ENCODE results near the gene RASD1. TPM values are rescaled to one million over a fixed set of nuclear protein-coding genes. Genes with fewer than 3 reads are reported as not detected.

The RASD1 gene
- polyA plus RNA-seq, 6 donors from 2014 or later: 0.21 to 0.27 TPM; not detected in 4

DNA sequence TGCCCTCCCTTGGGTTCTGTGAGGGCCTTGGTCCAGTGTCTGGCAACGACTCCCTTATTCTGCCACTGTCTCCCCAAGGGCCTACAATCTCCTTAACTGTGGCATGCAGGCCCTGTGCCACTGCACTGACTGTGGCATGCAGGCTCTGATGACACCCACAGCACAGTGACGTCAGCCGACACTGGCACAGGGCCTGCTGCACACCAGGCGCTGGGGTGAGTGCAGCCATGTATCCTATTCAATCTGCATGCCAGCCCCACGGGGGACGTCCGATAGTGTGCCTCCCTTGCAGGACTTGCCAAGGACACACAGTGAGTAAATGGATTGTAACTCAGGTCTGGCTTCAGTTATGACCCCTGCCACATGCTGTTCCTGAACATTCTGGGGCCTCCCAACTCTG, 39.8 kb upstream of the RASD1 start:
- DNase-seq: no peak
- H3K4me1 Mint-ChIP-seq: no peaks in the 10 kb centered on the region
- peak overlapping the region in 1 of 6 donors; percentile 26 for H3K27ac Mint-ChIP-seq
- no peaks in the 10 kb centered on the region for H3K9me3 Mint-ChIP-seq
- no peaks in the 10 kb centered on the region for H3K27me3 Mint-ChIP-seq
- H3K36me3 Mint-ChIP-seq: no peaks in the 10 kb centered on the region
- no peak for ATAC-seq (ENCODE audit: low read depth in 2 of 2)
- H3K4me3 Mint-ChIP-seq: no peak overlapping the region

DNA sequence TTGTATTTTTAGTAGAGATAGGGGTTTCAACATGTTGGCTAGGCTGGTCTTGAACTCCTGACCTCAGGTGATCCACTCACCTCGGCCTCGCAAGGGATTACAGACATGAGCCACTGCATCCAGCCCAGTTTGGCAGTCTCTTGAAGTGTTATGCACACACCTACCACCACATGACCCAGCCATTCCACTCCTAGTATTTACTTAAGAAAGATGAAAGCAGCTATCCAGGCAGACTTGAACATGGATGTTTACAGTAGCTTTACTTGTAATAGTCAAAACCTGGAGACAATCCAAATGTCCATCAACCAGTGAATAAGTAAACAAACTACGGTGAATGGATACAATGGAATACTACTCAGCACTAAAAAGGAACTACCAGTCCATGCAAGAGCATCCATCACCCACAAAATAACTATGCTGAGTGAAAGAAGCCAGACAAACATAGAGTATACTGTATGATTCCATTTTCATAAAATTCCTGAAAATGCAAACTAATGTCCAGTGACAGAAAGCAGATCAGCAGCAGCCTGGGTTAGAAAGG, 37.8 kb upstream of the RASD1 start:
- H3K4me1 Mint-ChIP-seq: peaks cover 0 to 7% (median 0%) of the 10 kb centered on the region in 3 donors
- no peaks in the 10 kb centered on the region for H3K36me3 Mint-ChIP-seq
- DNase-seq: no peak
- no peak overlapping the region for H3K4me3 Mint-ChIP-seq
- H3K9me3 Mint-ChIP-seq: no peaks in the 10 kb centered on the region
- no peaks in the 10 kb centered on the region for H3K27me3 Mint-ChIP-seq
- no peak overlapping the region for H3K27ac Mint-ChIP-seq
- no peak for ATAC-seq (ENCODE audit: low read depth in 2 of 2)

DNA sequence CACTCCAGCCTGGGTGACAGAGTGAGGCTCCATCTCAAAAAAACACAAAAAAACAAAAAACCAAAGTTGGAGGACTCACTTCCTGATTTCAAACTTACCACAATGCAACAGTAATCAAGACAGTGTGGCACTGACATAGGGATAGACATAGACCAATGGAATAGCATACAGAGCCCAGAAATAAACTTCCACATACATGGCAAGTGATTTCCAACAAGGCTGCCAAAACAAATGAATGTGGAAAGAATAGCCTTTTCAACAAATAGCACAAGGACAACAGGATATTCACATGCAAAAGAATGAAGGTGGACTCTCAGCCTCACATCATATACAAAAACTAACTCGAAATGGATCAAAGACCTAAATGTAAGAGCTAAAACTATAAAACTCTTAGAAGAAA, 36.8 kb upstream of the RASD1 start:
- Mint-ChIP-seq H3K9me3 (no peaks in the 10 kb centered on the region), H3K27me3 (no peaks in the 10 kb centered on the region), H3K4me3 (no peak overlapping the region), H3K4me1 (peaks cover 0 to 7% (median 0%) of the 10 kb centered on the region in 3 donors), H3K36me3 (no peaks in the 10 kb centered on the region), H3K27ac (no peak overlapping the region)
- no peak for DNase-seq
- ATAC-seq (ENCODE audit: low read depth in 2 of 2): no peak

DNA sequence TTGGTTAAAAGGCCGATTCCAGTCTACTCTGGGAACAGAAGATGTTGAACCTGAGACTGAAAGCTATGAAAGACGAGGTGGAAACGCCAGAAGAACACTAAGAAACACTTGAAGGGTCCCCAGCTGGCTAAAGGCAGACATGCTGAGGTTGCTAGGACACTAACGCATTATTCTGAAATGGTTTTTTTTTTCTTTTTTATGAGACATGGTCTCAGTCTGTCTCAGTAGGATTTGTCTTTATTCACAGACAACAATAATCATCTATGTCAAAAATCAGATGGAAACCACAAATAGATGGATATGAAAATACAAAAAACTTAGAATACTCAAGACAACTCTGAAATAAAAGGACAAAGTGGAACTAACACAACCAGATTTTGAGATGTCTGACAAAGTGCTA, 35.0 kb upstream of the RASD1 start:
- Mint-ChIP-seq H3K9me3 (no peaks in the 10 kb centered on the region), H3K4me1 (peaks cover 0 to 7% (median 0%) of the 10 kb centered on the region in 3 donors), H3K4me3 (no peak overlapping the region), H3K27ac (no peak overlapping the region), H3K27me3 (no peaks in the 10 kb centered on the region), H3K36me3 (no peaks in the 10 kb centered on the region)
- DNase-seq (no peak), ATAC-seq (ENCODE audit: low read depth in 2 of 2) (no peak)

DNA sequence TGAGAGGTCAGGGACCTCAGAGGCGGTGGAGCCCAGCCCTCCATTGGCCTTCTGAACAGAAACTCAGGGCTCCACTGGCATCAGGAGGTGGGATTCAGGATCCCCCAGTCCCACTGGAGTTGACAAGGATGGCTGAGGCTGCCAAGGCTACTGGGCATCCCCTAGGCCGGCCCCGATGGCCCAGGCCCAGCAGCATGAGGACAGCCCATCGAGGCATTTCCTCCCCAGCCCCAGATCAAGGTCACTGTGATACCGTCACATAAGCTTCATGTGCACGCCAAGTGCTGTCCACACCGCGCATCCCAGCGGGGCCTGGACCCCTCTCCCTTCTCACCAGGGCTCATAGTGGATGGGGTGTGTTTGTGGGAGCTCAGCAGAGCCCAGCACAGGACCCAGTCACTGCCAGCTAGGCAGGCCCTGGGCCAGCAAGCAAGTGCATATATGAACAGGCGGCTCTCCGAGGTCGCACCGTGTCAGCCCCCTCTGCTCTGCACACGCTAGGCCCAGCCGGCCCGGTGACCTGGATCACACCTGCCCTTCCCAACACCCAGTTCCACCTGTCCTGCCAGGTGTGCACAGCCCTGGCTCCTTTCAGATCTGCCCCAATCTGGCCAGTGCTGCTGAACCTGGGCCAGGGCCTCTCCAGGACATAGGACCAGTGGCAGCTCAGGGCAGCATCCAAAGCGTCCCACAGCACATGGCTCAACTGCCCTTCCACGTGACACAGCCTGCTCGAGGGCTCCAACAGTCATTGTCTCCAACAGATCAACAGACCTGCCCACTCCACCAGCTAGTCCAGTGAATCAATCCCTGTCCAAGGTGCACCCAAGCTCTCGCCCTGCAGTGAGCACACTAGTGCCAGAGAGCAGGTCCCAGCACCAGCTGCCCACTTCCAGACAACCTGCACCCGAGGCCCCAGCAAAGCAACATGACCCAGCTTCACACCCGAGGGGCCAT, 32.8 kb upstream of the RASD1 start:
- Mint-ChIP-seq H3K27me3 (no peaks in the 10 kb centered on the region), H3K27ac (no peak overlapping the region), H3K4me3 (no peak overlapping the region), H3K36me3 (no peaks in the 10 kb centered on the region), H3K9me3 (no peaks in the 10 kb centered on the region), H3K4me1 (peaks cover 0 to 7% (median 0%) of the 10 kb centered on the region in 3 donors)
- DNase-seq (no peak), ATAC-seq (ENCODE audit: low read depth in 2 of 2) (no peak)

DNA sequence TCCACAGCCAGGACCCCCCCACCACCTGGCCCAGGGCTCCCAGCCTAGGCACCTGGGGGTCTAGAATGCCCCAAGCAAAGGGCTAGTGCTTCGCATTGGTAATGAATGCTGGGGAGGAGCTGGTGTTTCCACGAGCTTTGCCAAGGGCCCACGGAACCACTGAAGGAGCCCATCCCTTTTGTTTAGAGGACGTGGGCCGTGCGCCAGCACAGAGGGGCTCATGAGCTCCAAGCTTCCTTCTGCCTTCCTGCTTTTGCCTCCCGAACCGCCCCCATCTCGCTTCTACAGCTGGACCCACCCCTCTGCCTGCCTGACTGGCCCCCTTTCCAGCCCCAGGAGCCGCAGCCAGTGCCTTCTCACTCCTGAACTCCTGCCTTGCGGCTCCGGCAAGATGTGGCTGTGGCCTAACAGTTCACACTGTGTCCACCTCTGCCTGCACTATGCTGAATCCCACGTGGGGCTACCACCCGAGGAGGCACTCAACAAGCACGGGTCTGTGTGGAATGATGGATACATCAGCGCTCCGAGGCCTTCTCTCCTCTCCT, 31.8 kb upstream of the RASD1 start:
- Mint-ChIP-seq H3K27ac (no peak overlapping the region), H3K9me3 (no peaks in the 10 kb centered on the region), H3K4me3 (no peak overlapping the region), H3K27me3 (no peaks in the 10 kb centered on the region), H3K36me3 (no peaks in the 10 kb centered on the region), H3K4me1 (peaks cover 0 to 10% (median 0%) of the 10 kb centered on the region in 3 donors)
- DNase-seq (no peak), ATAC-seq (ENCODE audit: low read depth in 2 of 2) (no peak)

DNA sequence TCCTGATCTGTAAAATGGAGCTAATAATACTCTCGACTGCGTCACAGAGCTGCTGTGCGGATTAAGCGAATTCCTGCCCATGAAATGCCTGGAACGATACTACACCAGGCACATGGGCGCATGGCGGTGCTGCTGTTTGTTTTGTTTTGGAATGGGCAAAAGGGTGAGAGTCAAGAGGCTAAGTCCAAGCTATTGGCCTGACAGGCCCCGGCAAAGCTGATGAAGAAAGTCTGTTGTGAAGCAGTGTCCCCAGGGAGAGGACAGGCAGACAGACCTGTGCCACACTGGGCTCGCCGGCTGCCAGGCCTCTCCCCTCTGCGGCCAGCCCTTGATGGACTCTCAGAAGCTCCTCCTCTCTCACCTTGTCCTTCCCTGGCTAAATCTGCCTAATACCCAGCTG, 31.3 kb upstream of the RASD1 start:
- Mint-ChIP-seq H3K36me3 (no peaks in the 10 kb centered on the region), H3K9me3 (no peaks in the 10 kb centered on the region), H3K27ac (no peak overlapping the region), H3K27me3 (no peaks in the 10 kb centered on the region), H3K4me1 (peaks cover 0 to 10% (median 0%) of the 10 kb centered on the region in 3 donors), H3K4me3 (no peak overlapping the region)
- ATAC-seq (ENCODE audit: low read depth in 2 of 2) (no peak), DNase-seq (no peak)

DNA sequence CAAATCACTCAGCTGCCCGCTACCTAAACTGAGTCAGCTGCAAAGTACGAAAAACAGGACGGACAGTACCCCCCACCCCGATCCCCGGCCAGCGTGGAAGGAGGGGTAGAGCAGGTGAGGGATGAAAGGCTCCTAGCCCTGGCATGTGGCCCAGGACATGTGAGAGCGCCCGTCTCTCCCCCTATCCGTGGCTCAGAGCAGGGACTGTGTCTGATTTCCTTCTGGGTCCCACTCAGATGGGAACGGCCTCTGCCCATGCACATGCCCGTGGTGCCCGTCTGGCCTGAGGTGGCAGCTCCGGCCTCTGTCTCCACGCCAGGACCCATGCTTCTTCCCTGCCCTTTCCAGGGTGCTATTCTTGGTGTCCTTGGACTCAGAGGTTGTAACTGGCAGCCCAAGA, 30.2 kb upstream of the RASD1 start:
- H3K27ac Mint-ChIP-seq: no peak overlapping the region
- ATAC-seq (ENCODE audit: low read depth in 2 of 2): no peak
- DNase-seq: no peak
- H3K4me3 Mint-ChIP-seq: no peak overlapping the region
- no peaks in the 10 kb centered on the region for H3K36me3 Mint-ChIP-seq
- no peaks in the 10 kb centered on the region for H3K9me3 Mint-ChIP-seq
- no peaks in the 10 kb centered on the region for H3K27me3 Mint-ChIP-seq
- H3K4me1 Mint-ChIP-seq: peaks cover 0 to 10% (median 0%) of the 10 kb centered on the region in 3 donors

DNA sequence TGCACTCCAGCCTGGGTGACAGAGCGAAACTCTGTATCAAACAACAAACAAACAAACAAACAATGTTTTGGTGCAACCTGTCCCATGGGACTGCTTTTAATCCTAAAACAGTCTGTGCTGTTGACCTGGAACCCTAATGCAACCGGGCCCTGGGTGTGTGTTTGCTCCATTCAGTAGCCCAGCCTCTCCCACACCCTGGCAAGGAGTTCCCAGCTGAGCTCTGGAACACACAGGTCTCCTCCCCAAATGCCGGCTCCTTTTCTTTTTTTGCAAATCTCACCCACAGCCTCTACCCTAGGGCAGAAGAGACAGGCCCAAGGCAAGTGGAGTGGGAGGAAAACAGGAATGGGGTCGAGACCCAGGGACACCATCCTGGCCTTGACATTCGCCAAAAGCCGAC, 29.8 kb upstream of the RASD1 start:
- H3K4me1 Mint-ChIP-seq: peaks cover 0 to 10% (median 0%) of the 10 kb centered on the region in 3 donors
- no peaks in the 10 kb centered on the region for H3K27me3 Mint-ChIP-seq
- H3K27ac Mint-ChIP-seq: no peak overlapping the region
- H3K4me3 Mint-ChIP-seq: no peak overlapping the region
- no peak for ATAC-seq (ENCODE audit: low read depth in 2 of 2)
- no peaks in the 10 kb centered on the region for H3K36me3 Mint-ChIP-seq
- no peak for DNase-seq
- H3K9me3 Mint-ChIP-seq: no peaks in the 10 kb centered on the region

DNA sequence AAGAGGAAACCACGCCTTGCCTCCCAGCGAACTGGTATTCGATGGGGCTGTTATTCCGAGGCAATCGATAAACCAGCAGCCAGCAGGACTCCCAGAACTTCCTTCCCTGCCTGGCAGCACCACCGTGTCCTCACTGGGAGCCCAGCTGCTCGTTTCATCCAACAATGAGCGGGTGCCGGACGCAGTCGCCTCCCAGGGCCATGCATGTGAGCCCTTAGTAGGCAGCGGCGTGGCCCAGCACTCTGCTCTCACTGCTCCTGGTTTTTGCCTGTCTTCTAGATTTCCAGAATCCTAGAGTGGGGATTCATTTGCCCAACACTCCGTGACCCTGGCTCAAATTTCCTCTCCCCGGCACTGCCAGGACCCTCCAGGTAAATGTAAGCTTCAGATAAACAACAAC, 29.1 kb upstream of the RASD1 start:
- Mint-ChIP-seq H3K4me3 (no peak overlapping the region), H3K36me3 (no peaks in the 10 kb centered on the region), H3K27ac (peak overlapping the region in 2 of 6 donors; percentile 65 to 70), H3K9me3 (no peaks in the 10 kb centered on the region), H3K4me1 (peaks cover 0 to 10% (median 0%) of the 10 kb centered on the region in 3 donors), H3K27me3 (no peaks in the 10 kb centered on the region)
- DNase-seq: no peak
- ATAC-seq (ENCODE audit: low read depth in 2 of 2): no peak

DNA sequence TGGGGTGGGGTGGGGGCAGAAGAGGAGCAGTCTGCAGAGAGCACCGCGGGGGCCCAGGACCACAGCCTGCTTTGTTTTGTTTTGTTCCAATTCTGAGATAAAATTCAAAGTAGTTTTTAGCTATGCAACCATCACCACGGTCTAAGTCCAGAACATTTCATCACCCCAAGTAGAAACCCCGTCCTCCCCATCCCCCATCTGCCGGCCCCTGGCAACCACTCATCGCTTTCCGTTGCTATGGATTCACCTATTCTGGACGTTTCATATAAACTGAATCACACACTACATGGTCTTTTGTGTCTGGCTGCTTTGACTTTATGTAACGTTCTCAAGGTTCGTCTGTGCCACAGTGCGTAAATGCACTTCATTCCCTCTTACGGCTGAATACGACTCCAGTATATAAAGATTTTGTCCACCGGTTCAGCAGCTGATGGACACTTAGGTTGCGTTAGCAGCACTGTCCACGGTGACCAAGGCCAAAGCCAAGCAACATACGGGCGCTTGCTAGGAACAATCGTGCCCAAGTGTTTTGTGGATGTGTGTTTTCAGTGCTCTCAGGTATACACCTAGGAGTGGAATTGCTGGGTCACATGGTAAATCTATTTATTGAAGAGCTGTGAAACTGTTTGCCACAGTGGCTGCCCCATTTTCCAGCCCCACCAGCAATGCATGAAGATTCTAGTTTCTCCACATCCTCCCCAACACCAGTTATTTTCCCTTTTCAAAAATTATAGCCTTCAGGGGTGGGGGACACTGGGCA, 27.7 kb upstream of the RASD1 start:
- no peak overlapping the region for H3K27ac Mint-ChIP-seq
- H3K27me3 Mint-ChIP-seq: no peaks in the 10 kb centered on the region
- no peak for ATAC-seq (ENCODE audit: low read depth in 2 of 2)
- H3K4me1 Mint-ChIP-seq: peaks cover 0 to 3% (median 0%) of the 10 kb centered on the region in 3 donors
- DNase-seq: no peak
- no peaks in the 10 kb centered on the region for H3K9me3 Mint-ChIP-seq
- H3K4me3 Mint-ChIP-seq: no peak overlapping the region
- no peaks in the 10 kb centered on the region for H3K36me3 Mint-ChIP-seq

DNA sequence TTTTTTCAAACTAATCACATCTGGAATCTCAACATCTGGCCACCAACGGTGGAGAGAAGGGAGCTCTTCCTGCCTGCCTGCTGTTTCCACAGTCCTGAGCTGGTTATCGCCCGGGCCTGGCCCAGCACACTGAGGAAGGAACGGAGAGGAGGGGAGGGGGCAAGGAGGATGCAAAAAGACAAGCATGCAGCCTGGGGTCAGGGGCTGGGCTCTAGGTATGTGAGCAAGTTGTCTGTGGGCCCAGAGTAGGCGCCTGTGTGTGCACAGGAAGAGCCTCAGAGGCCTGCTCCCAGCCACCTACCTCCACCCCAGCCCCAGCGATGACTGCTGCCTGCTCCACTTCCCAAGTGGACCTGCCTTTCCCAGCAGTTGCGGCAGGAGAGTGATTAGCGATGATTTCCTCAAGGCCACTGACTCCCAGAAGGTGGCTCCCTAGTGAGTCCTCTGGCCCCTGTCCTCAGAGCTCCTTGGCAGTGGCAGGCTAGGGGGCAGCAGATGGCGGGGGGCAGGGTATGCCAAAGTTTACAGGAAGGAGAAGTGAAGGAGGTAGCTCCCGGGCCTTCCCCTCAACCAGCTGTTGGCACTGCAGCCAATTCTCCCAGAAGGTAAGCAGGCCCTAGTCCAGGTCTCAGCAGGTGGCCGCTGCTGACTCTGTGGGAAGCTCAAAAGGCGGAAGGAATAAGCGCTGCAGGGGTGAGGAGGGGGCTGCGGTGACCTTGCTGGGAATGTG, 27.0 kb upstream of the RASD1 start:
- Mint-ChIP-seq H3K9me3 (no peaks in the 10 kb centered on the region), H3K27ac (no peak overlapping the region), H3K4me1 (peaks cover 0 to 3% (median 0%) of the 10 kb centered on the region in 3 donors), H3K4me3 (peak overlapping the region in 1 of 8 donors; percentile 52), H3K27me3 (no peaks in the 10 kb centered on the region), H3K36me3 (no peaks in the 10 kb centered on the region)
- ATAC-seq (ENCODE audit: low read depth in 2 of 2) (no peak), DNase-seq (no peak)
